HG03196 (cell line): ENCODE results near the gene SLC35F4.

Experiments used
- ATAC-seq: cut with Tn5 transposase; IDR thresholded peaks from one replicate; pipeline ENCODE4 v1.9.1; 2021; ENCODE audit not compliant: unreplicated experiment

The SLC35F4 gene

GRCh38 chr14:57848786-57849185 is 17.1 kb downstream of the SLC35F4 start:
- ATAC-seq = no peak

- no peak for ATAC-seq
Observed at GRCh38 chr14:57848353-57848752, 17.5 kb downstream of the SLC35F4 start.

DNA sequence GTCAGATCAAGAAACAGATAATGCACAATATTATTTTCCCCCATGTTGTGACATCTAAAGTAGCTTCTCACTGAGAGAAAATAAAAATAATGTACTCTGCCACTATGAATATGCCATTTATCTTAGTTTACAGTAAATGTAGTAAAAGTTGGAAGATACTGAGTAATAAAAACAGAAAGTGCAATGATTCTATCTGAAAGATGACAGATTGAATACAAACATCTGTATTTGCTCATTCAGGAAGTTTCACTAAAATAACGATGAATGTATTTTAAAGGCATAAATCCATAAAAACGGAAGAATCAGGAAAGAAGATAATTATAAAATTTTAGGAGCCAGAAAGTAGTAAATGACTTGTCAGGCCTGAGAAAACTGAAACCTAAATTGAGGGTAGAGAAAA is 18.2 kb downstream of the SLC35F4 start:
- ATAC-seq = no peak

- ATAC-seq = no peak
Observed at GRCh38 chr14:57847096-57847495, 18.8 kb downstream of the SLC35F4 start.

GRCh38 chr14:57846596-57846995 is 19.3 kb downstream of the SLC35F4 start:
- no peak for ATAC-seq

- ATAC-seq = no peak
Observed at GRCh38 chr14:57845802-57846531, 19.9 kb downstream of the SLC35F4 start.

GRCh38 chr14:57845316-57845715 is 20.6 kb downstream of the SLC35F4 start:
- no peak for ATAC-seq

- ATAC-seq = no peak
Observed at GRCh38 chr14:57837267-57837666, 28.6 kb downstream of the SLC35F4 start.

GRCh38 chr14:57835766-57836165 is 30.1 kb downstream of the SLC35F4 start:
- no peak for ATAC-seq

GRCh38 chr14:57834961-57835360 is 30.9 kb downstream of the SLC35F4 start:
- peak; percentile 58 for ATAC-seq

- ATAC-seq = no peak
Observed at GRCh38 chr14:57834001-57834598, 31.8 kb downstream of the SLC35F4 start.

GRCh38 chr14:57833323-57833722 is 32.6 kb downstream of the SLC35F4 start:
- no peak for ATAC-seq

GRCh38 chr14:57831981-57832380 is 33.9 kb downstream of the SLC35F4 start:
- ATAC-seq = no peak

GRCh38 chr14:57828713-57829112 is 37.2 kb downstream of the SLC35F4 start:
- no peak for ATAC-seq

GRCh38 chr14:57823015-57823660 is 42.8 kb downstream of the SLC35F4 start:
- ATAC-seq = no peak

DNA sequence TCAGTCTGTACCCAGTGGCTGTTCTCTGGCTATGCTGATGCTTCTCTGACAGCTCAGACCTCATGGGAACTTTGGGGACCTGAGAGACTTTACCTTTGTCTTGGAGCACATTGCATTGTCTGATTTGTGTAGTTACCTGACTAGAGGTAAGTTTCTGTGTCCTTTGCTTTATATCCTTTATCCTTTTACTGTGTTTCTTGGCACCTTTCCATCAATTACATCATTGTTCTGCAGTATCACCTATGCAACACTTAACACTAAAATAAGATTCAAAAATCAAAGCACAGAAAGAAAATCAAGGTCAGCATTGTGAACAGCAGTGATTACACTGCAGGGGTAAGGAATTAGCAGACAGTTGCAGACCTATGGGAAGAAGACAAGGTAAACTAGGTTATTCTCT is 43.8 kb downstream of the SLC35F4 start:
- ATAC-seq = no peak

DNA sequence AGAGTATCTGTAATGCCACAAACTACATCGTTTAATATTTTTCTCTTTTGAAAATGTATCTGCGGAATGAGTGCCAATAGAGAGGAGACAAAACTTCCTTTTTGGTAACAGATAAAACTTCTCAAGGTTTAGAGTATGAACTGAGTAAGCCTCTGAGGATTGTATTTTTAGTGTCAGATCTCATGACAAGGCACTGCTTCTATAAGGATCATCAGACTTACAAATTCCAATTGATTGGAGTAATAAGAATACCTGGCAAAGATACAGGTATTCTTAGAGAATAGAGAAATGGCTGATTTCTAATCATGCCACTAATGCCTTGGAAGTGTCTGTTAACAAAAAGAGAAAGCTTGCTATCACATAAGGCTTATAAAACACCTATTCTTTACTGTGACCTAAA is 45.3 kb downstream of the SLC35F4 start:
- ATAC-seq = no peak

- ATAC-seq = no peak
Observed at GRCh38 chr14:57818511-57818910, 47.4 kb downstream of the SLC35F4 start.

- peak; percentile 75 for ATAC-seq
Observed at GRCh38 chr14:57816568-57817284, 49.2 kb downstream of the SLC35F4 start.

DNA sequence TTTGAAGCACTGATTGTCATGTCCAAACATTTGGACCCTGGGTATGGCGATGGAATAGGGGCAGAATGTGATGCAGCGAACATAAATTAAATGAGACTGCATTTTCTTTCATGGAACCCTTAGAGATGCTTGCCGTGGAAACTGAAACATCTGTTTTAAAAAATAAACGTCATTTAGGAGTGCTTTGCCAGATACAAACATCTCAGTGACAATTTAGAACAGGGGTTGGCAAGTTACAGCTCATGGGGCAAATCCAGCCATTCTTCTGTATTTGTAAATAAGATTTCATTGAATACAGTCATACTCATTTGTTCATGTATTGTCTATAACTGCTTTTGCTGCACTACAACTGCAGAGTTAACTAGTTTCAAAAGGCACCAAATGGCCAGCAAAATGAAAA is 51.2 kb downstream of the SLC35F4 start:
- no peak for ATAC-seq

GRCh38 chr14:57812741-57813140 is 53.2 kb downstream of the SLC35F4 start:
- ATAC-seq = no peak
